Dermis microvascular lymphatic vessel endothelial cell (primary cell): Measurements from ENCODE around the gene CD4. TPM values are rescaled to one million over a fixed set of nuclear protein-coding genes. Genes with fewer than 3 reads are reported as not detected.
"Not testable (repeated sequence)": the region's sequence is repeated elsewhere in the genome, so short reads cannot be mapped to it uniquely, and the experiment has no call there.

Source experiments
- DNase-seq, 2 donors: peaks; one replicate each; pipeline versions ENCODE4 v3.0.0 to v3.0.0-alpha.2; 2010; ENCODE audit warnings: low read depth in 2 of 2
- total RNA-seq: library from RNA; depleted of rRNA; stranded (reverse); fragments of >200 nt; gene quantifications from 2 replicates; pipeline ENCODE4 v1.2.1, GENCODE V29; 2014

The CD4 gene
- not detected in 2 replicates for total RNA-seq

DNA sequence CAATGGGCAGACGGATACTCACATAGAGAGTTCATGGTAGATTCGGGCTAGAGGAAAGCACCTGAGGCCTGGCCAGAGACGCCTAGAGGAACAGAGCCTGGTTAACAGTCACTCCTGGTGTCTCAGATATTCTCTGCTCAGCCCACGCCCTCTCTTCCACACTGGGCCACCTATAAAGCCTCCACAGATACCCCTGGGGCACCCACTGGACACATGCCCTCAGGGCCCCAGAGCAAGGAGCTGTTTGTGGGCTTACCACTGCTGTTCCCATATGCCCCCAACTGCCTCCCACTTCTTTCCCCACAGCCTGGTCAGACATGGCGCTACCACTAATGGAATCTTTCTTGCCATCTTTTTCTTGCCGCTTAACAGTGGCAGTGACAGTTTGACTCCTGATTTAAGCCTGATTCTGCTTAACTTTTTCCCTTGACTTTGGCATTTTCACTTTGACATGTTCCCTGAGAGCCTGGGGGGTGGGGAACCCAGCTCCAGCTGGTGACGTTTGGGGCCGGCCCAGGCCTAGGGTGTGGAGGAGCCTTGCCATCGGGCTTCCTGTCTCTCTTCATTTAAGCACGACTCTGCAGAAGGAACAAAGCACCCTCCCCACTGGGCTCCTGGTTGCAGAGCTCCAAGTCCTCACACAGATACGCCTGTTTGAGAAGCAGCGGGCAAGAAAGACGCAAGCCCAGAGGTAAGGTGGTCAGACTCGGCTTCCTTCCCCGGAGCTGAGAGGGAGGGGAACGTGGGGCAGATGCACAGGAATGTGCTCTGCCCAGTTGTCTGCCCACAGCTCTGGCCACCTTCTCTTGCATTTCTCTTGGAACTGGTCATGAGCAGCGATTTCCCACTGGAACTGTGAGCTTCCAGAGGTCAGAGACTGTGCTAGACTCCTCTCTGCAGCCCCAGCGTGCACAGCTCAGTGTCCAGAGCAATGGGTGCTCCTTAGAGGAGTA, at the start of gene CD4:
Gene CD4 (plus strand): TSS at position 557 of the 953 bp plus-strand sequence. CDS start 10,611 bp downstream, outside the sequence.
- no peak for DNase-seq

DNA sequence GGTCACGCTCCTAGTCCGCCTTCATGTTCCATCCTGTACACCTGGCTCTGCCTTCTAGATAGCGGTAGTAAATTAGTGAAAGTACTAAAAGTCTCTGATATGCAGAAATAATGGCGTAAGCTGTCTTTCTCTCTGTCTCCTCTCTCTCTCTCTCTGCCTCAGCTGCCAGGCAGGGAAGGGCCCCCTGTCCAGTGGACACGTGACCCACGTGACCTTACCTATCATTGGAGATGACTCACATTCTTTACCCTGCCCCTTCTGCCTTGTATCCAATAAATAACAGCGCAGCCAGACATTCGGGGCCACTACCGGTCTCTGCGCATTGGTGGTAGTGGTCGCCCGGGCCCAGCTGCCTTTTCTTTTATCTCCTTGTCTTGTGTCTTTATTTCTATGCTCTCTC, 47.2 kb upstream of the CD4 start:
- DNase-seq, result not testable (repeated sequence)

DNA sequence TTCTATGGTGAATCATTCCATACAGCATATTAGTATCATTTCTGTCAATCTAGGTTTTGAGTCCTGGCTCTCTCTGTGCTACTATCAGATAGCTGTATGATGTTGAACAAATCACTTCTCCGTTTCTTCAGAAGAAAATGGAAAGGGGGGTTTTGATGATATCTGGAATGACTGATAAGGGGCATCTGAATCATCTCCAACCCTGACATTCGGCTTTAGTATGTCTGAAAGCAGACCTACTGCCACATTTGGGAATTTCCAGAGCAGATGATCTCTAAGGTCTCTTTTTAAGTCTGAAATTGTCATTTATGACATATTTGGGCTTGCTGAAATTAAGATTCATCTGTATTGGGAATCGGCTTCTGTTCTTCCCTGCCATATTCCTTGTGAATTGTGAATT, 46.5 kb upstream of the CD4 start:
- no peak for DNase-seq

DNA sequence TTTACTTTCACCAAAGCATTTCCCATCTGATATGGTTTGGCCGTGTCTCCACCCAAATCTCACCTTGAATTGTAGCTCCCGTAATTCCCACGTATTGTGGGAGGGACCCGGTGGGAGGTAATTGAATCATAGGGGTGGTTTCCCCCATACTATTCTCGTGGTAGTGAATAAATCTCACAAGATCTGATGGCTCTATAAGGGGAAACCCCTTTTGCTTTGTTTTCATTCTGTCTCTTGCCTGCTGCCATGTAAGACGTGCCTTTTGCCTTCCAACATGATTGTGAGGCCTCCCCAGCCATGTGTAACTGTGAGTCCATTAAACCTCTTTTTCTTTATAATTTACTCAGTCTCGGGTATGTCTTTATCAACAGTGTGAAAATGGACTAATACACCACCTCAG, 46.0 kb upstream of the CD4 start:
- not testable (repeated sequence) for DNase-seq

DNA sequence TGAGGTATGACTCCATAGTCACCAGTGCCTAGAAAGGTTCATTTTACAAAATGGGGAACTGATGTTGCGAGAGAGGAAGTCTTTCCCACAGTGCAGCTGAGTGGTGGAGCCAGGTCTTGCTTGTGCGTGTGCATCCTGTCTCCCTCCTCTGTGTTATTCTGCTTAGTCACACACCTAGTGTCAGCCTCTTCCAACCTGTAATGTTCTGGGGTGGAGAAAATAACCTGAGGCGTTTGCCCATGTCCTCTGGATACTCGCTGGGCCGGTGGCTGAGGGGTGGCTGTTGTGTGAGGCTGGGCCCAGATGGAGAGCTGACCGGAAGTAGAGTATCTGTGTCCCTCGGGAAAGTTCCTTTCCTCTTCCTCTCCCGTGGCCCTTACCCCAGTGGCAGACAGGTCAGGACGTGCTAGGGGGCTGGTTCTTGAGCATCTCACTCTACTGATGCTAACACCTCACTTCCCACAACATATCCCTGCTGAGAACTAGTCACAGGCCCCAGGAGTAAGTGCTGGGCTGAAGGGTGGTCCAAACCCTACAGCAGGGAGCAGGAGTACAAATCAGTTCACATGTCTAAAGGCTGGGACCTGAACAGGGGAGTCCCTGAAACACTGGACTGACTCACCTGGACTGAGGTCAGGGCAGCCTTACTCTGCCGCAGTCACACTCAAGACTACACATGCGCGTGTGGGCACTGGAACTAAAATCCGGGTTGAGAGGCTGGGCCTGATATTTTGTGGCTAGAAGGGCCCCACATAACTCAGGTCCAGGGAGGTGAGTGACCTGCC, 43.4 kb upstream of the CD4 start:
- DNase-seq, result no peak

DNA sequence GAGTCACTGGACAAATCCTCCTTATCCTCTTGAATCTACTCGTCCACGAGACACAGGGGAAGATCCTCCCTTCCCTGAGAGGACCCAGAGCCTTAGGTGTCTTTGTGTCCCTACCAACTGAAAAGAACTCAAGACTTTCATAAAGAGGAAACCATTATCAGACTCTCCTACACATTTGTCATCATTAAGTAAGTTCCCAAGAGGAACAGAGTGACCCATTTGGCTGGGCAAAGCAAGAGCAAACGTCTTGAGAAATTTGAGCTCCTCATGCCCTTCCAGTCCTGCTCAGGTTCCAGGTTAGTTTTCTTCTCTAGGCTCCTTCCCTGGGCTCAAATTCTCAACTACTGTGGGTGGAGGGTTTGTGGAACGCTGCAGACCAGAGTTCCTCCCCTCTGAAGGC, 42.1 kb upstream of the CD4 start:
- DNase-seq, result no peak

DNA sequence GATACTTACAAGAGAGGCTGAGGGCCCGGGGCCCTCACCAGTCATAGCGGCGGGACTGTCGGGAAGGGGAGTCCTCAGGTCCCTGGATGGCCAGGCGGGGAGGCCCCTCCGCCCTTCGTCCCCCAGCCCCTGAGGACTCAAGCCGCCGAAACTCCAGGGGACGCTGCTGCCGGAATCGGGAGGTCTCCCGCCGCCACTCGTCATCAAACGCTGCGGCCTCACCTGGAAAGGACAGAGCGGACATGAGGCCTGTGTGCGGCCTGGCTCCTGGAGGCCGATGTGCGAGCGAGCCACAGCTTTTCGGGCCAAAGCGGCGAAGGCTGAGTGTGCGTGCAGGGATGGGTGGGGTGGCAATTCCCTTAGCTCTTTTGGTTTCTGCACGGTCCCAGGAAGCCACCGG, 40.6 kb upstream of the CD4 start:
- DNase-seq, result no peak

DNA sequence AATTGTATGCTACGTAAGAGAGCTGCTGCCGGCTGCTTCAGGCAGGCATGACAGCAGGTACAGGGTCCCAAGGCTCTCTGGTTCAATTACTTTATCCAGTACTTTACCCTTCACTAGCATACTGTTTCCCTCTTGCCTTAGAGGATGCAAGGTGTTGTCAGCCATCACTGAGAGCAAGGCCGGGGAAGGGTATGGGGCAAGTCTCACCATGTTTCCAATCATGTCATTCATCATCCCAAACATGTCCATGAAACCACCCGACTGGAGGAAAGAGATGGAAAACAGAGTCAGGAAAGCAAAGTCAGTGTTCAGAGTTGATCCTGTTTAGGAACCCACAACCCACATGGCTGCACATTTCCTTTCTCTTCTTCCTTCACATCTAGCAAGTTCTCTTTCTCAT, 38.8 kb upstream of the CD4 start:
- no peak for DNase-seq

DNA sequence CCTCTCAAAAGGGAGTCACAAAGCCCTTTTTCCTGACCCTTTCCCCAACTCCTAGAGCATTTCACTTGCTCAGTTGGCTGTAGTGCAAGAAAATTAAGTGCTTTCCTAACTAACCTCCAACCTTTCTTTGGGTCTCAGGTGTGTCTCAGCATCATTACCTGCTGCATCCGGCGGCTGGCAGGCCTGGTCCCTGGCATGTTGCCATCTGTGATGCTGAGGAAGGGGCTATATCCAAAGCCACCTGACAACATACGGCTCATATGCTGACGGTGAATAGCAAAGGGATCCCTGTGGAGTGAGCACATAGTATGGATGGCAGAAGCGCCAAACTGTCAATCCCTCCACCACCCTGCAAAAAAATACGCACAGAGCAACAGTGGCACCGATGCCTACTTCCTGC, 37.6 kb upstream of the CD4 start:
- no peak for DNase-seq

DNA sequence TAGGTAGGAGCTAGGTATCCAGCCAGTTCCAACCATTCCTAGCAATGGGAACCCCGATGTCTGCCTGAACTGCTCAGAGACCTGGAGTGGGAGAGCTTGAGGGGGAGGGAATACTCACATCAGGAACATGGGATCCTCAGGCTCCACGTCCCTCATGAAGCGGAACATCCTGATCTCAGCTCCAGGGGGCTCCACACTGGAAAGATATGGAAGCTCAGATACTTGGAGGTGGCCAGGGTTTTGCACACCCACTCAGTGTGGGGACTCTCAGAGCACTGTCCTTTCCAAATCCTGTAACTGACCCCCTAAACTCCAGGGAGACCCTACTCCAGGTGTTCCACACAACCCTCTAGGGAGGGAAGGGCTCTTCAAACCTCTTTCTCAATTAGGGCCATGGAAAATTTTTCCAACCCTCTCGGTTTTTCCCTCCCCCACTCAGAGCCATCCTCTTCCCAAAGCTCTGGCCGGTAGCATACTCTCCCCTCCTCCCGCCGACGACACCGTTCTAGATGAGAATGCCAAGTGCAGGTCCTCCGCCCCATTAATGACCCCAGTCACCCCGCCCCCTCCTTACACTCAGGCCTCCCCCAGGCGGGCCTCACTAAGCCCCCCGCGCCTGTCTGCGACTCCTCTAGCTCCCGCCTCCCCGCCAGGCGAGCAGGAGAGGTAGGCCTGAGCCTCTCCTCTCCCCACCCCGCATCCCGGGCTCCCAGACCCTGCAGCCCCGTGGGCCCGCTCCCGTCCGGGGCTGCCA, 37.0 kb upstream of the CD4 start:
- peak in 1 of 2 donors; percentile 72 for DNase-seq

DNA sequence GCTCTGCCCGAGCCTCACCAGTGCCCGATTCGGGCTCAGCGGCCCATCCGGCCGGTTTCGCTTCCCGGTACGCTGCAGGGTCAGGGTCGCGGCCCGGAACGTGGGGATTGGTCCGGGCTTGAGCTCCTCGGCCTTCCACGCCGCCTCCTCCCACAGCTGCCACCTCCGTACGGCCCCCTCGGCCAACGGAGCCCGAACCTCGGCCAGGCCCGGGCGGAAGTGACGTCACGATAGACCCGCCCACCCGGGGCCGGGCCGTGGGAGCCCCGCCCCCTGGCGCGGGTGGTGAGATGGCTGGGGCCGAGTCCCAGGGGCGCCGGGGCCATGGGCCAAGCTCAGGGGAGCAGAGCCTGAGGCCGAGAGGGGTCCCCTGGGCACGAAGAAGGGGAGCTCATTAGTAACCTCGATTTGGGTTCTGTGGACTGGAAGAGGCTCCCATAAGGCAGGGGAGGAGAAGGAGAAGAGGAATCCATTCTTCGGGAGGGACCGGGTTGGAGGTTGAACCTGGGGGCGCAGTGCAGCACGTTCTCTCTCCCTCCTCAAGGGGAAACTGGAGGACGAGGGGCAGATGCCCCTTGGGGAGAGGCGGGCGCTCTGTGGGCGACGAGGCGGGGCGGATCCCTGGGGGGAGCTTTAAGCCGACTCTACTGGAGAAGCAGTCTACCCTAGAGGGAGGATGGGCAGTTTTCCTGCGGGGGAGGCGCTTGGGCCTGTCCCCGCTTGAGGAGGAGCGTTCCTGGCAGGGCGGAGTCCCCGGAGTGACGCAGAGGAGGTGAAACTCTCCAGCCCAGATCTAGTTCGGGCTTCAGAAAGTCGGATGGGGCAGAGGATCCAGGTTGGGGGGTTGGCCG, 36.2 kb upstream of the CD4 start, which contains the start of gene MLF2:
Gene MLF2 (minus strand): TSS at position 221 of the 851 bp plus-strand sequence. CDS start 807 bp downstream, outside the sequence.
- peak; percentile 98 to 99 for DNase-seq

DNA sequence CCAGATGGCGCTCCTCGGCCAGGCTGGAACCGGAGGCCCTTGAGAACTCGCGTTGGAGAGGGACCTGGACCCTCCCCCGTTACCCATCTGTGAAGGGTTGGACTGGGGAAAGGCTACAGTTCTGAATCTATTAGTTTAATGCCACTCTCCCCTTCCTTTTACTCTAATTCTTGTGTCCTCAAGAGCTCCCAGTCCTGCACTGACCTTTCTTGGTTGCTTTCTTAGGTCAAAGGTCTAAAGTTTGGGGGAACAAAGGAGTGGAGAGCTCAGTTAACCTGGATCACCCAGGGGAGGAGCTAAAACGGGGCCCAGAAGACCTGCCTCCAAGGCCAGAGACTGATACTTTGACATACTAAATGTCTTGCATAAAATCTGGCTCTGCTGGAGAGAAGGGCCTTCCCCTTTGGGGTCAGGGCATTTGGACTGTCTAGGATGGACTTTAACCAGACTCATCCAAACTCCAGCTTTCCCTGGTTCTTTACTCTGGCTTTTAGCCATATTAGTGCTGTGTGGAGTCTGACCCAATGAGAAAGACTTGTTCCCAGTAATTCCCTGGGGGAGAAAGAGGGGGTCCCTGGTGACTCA, 35.5 kb upstream of the CD4 start:
- no peak for DNase-seq

DNA sequence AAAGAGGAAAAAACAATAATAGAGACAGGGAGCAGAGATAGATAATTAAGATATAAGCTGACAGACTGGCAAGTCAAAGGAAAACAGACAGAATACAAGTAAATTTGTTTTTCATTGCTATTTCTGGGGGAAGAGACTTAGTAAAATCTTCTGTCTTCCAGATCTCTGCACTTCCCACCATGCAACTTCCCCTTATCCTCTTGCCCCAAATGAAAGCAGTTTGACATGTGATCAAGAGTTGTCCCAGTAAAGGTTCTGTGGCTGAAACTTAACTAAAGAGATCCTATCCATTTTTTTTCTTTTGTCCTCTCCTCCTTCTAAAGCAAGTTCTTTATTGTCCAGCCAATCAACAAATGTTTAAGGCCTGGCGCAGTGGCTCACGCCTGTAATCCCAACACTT, 34.9 kb upstream of the CD4 start:
- DNase-seq, result no peak

DNA sequence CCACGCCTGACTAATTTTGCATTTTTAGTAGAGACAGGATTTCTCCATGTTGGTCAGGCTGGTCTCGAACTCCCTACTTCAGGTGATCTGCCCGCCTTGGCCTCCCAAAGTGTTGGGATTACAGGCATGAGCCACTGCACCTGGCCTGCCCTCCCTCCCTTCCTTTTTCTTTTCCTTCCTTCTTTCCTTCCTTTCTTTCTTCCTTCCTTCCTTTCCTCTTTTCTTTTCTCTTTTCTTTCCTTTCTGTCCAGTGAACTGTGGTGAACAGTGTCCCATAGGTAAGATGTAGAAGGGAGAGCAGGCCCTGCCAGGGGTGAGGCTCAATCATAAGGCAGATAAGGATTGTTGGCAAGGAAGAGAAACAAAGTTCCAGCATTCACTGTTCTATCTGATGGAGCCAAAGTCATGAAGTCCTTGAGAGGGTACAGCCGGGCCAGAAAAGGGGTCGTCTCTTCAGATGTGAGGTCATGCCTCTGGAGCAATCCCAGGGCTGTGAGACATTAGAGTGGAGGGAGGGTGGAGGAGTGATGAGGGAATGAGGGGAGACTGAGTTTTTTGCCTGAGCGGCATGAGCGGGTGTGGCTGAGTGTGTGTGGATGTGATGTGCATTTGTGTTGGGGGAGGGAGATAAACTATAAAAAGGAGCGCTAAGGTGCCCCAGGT, 32.2 kb upstream of the CD4 start:
- DNase-seq, result no peak

DNA sequence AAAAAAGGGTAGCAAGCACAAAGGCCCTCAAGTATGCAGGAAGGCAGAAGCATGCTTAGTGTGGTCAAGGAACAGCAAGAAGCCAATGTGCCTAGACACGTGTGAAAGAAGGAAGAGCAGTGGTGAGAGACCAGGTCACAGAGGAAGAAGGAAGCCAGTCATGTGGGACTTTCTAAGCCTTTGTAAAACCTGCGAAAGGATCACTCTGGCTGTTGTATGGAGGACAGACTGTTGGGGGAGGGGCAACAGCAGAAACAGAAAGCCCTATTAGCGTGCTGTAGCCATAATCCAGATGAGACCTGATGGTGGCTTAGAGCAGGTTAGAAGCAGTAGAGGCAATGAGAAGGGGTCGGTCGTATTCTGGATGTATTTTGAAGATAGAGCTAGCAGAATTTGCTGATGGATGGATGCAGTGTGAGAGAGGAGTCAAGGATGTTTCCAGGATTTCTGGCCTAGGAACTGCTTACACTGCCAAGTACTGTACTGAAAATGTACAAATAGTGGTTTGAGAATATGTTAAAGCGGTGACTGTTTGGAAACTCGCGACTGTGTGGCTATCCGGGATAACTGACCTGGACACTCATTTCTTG, 30.7 kb upstream of the CD4 start:
- DNase-seq, result no peak

DNA sequence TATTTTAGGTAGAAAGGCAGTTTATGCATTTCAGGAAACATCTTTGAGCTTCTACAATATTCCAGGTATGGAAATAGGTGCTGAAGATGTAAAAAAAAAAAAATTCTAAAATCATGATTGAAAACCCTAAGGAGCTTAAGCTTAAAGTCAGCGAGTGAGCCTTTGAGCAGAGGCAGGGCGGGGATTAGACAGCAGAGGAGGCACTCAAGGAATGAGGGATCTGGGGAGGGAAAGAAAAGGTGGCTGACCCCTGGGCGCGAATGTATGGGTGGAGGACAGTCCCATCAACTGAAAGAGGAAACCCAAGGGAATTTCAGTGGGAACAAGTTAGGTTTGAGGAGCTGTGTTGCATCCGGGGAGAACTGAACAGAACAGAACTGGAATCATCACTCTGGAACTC, 29.6 kb upstream of the CD4 start:
- DNase-seq, result no peak

DNA sequence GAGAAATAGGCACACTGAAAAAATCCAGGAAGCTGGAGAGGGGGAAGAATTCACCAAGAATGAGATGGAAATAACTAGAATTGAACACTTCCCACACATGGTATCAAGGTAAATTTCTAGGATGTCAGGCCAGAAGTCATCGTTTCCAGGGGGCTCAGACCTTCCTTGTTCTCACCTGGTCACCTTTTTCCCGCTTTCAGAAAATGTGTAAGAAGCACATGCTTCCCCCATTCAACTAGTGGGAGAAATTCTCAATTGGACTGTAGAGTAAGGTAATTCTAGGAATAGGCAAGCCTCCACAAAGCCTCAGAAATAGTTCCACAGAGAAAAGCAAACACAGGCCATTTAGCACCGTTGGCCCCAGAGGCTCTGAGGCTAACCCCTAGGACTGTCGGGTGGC, 25.9 kb upstream of the CD4 start:
- DNase-seq, result no peak

DNA sequence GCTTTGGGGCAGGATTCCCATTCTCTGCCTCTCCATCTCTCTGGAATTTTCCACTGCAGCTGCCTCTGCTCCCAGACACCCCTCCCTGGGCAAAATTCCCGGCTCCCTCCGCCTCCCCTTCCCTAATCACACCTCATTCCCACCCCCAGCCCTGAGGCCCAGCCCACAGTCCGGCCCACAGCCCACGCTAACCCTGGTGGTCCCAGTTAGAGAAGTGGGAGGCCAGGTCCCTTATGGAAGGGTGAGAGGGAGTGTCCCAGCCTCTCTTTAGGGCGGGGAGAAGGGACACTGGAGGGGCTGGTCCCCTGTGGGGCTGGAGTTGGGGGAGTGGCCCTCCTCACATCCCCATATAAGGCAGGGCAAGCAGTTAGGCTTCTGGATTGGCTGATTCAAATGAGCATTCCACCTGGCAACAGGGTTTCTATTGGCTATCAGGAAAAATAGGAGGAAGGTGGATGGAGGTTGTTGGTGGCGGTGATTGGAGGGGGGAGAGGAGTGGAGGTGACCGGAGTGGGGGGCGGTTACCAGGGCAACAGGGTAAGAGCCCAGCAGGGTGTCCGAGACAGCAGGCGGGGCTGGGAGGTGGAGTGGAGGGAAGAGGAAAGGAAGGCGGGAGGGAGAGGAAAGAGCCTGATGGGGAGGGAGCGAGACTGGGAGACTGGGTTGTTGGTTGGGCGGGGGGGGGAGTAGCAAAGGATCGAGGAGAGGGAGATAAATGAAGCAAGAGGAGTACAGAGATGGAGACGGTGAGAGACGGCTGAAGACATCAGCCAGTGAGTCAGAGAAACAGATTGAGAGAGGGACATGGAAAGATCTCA, 25.1 kb upstream of the CD4 start:
- peak; percentile 99 for DNase-seq
